ENCODE measurements around the gene RNU6-9.
"Not testable (repeated sequence)": the region's sequence is repeated elsewhere in the genome, so short reads cannot be mapped to it uniquely, and the experiment has no call there.

The RNU6-9 gene

DNA sequence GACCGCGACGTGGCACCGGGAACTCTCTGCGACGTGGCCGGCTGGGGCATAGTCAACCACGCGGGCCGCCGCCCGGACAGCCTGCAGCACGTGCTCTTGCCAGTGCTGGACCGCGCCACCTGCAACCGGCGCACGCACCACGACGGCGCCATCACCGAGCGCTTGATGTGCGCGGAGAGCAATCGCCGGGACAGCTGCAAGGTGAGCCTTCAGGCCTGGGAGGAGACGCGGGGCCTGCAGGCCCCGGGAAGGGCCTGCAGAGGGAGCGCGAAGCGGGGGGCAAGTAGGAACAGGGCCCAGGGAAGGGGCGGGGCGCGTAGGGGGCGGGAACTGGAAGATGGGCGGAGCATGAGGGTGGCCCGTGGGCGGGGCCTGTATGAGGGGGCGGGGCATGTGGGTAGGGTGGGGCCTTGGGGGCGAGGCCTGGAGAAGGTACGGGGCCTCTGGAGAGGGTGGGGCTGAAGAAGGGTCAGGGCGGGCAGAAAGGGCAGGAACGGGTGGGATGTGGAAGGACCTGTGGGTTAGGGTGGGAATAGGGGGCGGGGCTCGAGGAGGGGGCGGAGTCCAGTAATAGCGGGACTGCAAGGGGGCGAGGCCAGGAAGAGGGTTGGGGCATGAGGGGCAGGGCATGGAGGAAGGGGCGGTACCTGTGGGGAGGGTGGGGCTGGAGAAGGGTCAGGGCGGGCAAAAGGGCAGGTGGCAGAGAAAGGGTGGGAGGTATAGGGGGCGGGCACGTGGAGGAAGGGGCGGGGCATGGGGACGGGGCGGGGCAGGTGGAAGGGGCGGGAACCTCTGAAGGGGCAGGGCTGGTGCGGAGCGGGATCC is 31.3 kb upstream of the RNU6-9 start:
- DNase-seq: peak; percentile 38 to 72

DNA sequence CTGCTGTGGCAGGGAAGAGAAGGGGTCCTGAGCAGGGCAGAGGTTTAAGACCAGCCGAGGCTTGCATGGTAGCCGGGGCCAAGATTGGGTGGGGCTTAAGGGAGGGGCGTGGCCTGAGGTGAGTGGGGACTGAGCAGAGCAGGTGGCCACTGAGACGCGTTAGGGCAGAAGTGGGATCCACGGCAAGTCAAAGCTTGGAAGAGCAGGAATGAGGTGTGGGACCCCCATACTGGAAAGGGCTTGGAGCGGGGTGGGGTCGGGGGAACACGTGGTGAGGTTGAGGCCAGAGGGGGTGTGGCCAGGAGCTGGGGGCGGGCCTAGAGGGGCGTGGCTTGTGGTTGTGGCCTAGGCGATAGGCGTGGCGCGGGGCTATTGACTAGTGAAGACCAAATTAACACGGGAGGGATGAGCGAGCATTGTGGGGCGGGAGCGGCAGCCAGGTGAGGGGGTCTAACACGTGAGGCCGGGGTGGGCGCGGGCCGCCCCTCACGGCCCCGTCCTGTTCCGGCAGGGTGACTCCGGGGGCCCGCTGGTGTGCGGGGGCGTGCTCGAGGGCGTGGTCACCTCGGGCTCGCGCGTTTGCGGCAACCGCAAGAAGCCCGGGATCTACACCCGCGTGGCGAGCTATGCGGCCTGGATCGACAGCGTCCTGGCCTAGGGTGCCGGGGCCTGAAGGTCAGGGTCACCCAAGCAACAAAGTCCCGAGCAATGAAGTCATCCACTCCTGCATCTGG is 30.5 kb upstream of the RNU6-9 start:
- peak; percentile 24 to 45 for DNase-seq

DNA sequence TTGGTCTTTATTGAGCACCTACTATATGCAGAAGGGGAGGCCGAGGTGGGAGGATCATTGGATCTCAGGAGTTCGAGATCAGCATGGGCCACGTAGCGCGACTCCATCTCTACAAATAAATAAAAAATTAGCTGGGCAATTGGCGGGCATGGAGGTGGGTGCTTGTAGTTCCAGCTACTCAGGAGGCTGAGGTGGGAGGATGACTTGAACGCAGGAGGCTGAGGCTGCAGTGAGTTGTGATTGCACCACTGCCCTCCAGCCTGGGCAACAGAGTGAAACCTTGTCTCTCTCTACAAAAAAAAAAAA is 30.0 kb upstream of the RNU6-9 start:
- DNase-seq: no peak

DNA sequence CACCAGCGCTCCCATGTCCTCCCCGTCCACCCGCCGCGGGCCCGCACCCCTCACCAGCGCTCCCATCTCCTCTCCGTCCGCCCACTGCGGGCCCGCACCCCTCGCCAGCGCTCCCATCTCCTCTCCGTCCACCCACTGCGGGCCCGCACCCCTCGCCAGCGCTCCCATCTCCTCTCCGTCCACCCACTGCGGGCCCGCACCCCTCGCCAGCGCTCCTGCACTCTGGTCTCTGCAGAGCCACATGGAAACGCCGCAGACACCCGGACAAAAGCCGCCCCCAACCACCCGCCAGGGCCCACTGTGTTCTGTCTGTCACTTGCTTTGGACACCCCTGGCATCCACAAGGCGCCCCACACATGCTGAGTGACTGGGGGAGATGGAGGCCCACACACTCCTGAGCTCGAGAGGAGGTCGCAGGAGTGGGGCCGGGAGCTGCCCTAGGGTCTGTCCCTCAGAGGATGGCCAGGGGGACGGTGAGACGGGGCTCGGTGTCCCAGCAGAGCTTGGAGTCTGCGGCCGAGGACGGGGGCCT is 26.4 kb upstream of the RNU6-9 start:
- DNase-seq: no peak

DNA sequence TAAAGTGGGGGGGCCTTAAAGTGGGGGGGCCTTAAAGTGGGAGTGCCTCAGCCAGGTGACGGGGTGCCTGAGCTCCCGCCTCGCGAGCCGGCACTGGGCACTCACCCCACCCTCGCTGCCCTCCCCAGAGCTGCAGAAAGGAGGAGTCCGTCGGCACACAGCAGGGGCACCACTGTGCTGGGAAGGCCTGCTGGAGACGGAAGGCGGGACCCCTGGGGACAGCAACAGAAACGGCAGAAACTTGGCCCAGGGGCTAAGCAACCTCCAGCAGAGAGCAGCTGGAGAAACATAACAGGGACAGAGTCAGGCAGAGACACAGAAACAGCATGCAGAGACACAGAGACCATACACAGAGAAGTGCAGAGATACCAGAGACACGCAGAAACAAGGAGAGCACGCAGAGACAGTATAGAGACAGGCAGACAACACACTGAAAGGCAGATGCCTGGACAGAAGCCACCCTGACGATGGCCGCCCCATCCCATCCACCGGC is 25.9 kb upstream of the RNU6-9 start:
- DNase-seq: no peak

DNA sequence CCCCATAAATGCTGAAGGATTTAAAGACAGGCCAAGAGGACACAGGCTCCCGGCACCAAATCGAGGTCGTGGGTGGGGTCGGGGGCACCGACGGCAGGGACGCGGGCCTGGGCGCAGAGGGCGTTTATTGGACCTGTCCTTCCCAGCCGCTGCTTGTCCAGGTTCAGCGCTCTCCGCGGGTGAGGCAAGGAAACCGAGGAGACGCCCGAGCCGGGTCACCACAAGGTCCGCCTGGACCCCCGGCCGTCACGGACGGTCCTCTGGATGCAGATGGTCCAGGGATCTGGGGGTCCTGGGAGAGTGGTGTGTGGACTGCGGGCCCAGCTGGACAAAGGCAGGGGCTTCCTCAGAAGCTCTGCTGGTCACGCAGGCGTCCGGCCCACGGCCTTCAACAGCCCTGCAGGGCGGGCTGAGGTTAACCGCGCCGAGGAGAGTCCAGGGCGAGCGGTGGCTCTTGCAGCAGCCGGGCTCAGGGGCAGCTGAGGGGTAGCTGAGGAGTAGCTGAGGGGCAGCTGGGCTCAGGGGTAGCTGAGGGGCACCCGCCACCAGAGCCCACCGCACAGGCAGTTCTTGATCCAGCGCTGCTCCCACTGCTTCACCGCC is 25.3 kb upstream of the RNU6-9 start:
- no peak for DNase-seq

DNA sequence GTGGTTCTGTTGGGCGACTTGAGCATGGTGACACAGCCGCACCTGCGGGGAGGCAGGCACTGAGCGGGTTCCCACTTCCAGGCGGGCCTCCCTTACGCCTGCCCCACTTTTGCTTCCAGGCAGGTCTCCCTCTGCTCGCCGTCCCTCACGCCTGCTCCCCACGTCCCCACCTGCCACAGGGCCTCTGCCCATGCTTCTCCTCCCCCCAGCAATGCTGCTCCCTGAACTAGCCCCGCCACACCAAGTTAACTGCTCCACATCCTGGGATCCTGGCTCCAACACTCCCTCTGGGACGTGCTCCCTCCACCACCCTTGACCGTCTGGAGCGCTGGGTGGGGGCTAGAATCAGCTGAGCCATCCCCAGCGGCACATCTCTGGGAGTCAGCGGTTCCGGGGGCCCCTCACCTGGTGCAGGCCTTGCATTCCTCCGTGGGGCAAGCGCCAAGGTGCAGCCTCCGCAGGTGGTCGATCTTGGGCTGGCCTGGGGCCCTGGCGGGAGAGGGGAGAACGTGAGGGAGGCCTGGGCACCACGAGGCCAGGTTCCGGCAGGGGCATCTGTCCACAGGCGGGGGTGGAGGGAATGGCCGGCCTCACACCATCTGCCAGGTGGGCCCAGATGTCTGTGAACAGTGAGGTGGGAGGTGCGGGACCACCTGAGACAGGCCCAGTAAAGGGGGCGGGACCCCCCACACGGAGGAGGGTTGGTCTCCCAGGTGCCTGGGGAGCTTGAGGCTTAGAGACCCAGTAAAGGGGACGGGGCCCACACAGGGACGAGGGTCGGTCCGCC is 24.6 kb upstream of the RNU6-9 start:
- no peak for DNase-seq

DNA sequence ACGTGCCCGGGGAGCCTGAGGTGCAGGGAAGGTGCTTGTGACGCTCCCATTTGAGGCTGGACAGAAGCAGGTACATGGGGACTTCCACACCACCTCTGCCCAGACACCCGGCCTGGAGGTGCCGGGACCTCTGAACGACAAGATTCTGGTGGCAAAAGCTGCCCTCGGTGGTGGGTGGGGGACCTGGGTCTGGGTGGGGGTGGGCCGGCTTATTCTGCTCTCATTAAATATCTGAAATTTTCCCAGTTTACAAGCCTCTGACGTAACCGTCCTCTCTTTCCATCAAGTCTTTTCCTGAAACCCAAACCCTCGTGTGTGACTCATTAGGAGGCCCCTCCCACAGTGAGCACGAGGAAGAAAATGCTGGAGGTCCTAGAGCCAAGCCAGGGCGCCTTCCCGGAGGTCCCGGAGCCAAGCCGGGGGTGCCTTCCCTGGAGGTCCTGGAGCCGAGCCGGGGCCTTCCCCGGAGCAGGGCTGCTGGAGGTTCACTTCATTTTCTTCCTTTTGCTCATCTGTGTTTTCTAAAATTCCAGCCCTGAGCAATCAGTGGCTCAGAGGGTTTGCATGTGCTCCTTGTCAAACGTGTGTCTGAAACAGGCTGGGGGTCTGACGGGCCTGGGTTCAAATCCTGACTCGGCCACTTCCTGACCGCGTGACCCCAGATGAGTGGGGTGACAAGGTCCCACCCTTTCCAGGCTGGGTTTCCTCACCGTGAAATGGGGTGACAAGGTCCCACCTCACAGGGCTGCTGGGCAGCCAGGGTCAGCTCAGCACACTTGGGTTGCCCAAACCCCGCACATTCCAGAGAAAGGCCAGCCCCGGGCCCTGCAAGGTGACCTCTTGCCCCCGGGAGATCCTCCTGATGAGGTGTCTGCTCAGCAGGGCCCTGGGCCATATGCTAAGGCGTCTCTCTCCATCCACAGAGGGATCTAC is 23.8 kb upstream of the RNU6-9 start:
- DNase-seq: no peak

DNA sequence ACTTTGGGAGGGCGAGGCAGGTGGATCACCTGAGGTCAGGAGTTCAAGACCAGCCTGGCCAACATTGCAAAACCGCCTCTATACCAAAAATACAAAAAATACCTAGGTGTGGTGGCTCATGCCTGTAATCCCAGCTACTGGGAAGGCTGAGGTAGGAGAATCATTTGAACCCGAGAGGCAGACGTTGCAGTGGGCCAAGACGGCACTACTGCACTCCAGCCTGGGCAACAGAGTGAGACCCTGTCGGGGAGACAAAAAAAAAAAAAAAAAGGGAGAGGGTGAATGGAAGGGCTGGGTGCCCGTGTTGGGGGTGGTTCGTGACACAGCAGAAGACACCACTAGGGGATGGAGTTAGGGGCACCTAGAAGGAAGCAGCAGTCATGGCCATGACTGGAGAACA is 23.0 kb upstream of the RNU6-9 start:
- no peak for DNase-seq

DNA sequence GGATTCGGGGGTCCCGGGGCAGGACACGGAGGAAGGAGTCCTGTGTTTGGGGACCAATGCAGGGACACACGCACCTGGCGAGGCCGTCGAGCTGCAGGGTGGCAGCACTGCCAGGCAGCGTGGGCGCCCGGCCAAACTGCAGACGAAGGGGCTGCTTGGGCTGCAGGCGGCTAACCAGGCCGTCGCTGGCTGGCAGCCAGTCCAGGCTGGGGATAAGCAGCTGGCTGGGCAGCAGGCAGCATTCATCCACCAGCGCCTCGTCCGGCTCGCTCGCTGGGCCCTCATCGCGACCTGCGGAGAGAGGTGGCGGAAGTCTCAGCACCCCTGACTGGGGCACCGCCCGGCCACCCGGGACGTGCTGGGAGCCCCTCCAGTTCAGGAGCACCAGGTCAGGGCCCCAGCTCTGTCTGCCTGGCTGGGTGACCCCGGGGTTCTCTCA is 22.3 kb upstream of the RNU6-9 start:
- no peak for DNase-seq

DNA sequence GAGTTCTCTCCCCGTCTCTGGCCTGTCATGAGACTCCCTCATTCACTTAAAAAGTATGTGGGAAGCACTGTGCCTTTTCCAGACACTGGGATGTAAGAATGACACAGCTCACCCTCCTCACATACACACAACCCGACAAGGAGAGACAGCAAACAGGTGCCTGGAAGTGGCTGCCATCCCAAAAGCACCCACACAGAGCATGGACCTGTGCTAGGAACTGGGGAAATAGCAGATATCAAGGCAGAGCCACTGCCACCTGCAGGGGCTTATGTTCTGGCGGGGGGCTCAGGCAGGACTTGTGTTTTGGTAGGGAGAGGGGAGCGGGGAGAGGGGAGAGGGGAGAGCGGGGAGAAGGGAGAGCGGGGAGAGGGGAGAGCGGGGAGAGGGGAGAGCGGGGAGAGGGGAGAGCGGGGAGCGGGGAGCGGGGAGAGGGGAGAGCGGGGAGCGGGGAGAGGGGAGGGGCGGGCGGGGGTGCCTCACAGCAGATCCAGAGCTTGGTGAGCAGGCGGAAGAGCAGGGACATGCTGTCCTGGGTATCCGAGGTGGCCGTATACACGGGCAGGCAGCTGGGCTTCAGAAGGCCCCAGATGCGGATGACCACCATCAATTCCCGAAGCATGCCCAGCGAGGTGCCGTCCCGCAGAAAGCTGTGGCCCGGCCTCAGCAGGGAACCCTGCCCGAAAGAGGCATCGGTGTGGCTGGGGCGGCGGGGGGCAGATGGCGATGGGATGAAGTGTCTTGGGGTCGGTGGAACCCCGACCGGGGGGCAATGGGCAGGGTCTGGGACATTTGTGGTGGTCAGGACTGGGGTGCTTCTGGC is 21.6 kb upstream of the RNU6-9 start:
- DNase-seq: no peak

DNA sequence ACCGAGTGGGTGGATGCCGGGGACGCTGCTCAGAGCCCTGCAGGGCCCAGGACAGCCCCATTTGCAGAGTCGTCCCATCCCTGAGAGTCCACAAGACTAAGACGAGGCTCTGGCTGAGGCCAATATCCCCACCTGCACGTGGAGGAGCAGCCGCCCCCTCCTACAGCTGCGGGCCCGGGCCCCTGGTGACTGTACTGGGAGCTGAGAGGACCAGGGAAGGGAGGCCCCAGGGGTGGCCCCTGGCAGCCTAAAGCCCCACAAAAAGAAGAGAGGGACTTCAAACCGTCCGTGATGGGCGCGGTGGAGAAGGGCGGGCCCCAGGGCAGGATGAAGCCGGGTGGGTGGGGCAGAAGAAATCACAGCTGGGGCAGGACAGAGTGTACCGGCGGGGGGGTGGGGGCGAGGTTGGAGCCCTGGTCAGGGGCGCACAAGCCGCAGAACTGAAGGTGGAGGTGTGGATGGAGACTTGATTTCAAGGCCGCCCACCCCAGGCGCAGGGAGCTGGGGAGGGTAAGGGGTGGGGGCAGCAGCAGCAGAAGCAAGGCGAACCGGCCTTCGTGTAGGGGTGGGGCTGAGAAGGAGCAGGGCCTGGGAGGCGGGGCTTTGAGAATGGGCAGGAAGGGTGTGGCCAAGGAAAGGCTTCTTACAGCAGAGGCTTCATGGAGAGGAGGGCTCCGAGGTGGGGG is 20.9 kb upstream of the RNU6-9 start:
- no peak for DNase-seq

DNA sequence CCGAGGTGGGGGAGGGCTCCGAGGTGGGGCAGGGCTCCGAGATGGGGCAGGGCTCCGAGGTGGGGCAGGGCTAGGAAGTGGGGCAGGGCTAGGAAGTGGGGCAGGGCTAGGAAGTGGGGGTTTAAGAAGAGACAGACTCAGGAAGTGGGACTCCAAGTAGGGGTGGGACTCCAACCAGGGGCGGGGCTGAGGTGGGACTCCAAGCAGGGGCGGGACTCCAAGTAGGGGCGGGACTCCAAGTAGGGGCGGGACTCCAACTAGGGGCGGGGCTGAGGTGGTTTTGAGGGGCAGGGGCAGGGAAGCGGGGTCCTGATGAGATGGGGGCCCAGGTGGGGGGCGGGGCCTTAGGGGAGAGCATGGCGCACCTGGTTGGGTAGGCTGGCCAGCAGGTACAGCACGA is 20.2 kb upstream of the RNU6-9 start:
- no peak for DNase-seq

DNA sequence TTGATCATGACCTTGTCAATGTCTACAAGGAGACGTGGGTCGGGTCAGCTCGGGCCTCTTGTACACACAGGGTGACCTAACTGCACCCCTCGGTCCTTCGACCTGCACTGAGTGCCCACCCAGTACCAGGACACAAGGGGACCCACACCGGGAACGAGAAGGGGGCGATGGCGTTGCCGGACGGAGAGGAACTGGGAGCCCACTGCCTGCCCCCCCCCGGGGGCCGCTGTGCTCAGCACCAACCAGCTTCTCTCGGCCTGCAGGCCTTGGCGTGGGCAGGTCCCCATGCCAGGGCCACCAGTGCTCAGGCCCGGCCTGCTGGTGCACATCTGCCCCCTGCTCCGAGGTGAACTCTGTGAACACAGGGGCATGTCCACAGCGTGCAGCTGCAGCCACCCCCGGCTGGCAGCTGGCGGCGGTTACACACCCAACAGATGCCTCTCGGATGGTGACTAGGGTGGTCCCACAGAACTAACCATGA is 19.7 kb upstream of the RNU6-9 start:
- no peak for DNase-seq

DNA sequence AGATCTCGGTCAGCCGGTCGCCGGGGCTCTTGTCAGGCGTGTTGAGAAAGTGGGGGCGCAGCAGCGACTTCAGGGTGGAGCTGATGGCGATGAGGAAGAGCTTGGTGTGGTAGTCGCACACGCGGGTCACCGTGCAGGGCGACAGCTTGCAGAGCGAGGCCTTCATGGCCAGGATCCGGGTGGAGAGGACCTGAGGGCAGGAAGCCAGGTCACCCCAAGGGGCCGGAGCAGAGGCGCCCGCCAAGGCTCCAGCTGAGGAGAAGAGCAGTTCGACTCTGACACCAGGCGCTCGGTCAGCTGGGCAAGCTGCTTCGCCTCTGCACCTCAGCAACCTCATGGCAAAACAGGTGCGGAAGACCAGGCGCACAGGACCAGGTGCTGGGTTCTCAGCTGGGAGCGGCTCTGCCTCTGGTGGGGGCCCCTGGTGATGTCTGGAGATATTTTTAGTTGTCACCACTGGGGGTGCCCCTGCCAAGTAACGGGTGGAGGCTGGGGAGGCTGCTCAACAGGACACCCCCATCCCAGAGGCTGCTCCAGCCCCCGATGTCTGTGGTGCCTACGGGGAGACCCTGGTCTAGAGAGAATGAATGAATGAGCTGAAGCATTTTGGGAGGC is 17.9 kb upstream of the RNU6-9 start:
- DNase-seq: no peak

DNA sequence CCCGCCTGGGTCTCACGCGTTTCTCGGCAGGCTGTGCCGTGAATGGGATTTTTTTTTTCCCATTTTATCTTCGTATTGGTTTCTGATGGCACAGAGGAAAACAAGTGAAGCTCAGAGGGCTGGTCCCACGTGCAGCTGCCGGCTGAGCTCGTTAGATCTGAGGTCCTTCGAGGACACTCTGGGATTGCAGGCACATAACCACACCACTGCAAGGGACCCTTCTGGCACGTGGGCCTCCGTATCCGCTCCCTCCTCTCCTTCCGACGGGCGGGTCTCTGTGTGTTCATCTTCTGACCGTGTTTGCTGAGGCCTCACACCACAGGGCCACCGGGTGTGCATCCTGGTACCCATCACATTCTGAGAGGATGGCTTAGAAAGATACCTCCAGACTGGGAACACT is 17.2 kb upstream of the RNU6-9 start:
- no peak for DNase-seq

DNA sequence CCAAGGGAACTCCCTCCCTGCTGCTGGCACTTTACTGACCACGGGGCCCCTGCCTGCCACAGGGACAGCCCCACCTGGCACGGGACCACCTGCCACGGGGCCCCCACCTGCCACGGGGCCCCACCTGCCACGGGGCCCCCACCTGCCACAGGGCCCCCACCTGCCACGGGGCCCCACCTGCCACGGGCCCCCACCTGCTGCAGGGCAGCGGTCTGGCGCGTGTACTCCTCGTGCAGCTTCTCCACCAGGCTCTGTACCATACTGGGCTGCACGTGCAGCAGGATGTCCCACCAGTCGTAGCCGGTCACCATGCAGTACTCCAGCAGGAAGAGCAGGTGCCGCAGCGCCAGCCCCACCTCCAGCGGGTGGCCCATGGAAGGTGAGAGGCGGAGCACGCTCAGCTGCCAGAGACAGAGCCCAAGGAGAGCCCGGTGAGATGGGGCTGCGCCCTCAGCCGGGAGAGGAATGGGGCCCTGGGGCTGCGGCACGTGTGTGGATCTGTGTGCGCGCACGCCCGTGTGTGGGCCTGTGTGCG is 16.4 kb upstream of the RNU6-9 start:
- DNase-seq: no peak

DNA sequence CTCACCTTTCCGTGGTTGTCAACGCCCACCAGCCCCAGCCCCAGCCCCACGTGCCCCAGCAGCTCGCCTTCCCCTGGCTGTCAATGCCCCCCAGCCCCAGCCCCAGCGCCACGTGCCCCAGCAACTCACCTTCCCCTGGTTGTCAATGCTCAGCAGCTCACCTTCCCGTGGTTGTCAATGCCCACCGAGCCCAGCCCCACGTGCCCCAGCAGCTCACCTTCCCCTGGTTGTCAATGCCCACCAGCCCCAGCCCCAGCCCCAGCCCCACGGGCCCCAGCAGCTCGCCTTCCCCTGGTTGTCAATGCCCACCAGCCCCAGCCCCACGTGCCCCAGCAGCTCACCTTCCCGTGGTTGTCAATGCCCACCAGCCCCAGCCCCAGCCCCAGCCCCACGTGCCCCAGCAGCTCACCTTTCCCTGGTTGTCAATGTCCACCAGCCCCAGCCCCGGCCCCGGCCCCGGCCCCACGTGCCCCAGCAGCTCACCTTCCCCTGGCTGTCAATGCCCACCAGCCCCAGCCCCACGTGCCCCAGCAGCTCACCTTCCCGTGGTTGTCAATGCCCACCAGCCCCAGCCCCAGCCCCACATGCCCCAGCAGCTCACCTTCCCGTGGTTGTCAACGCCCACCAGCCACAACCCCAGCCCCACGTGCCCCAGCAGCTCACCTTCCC is 15.2 kb upstream of the RNU6-9 start:
- DNase-seq: not testable (repeated sequence)

Measured in NCI-H187 (cell line).